ENCODE data around the gene SYCP2L. TPM values are rescaled to one million over a fixed set of nuclear protein-coding genes. Genes with fewer than 3 reads are reported as not detected.

Gene SYCP2L
- total and polyA plus RNA-seq, 2 experiments from 2014 or later, result 0.13 TPM; not detected in 1

DNA sequence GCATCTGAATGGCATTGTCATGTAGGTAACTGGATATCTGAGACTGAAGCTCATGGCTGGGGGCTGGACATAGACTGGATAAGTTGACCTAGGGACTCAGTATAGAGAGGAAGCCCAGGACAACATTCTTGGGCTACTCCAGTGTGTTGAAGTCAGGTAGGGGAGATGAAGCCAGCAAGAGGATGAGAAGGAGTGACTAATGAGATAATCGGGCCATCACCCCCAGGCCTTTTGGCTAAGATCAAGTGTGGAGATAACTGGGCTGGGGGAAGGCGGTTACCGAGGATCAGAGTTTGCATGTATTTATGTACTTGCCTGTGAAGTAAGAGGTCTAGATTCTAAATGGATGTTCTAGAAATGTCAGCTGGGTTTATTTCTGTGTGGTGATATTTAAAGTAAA is 83.9 kb downstream of the SYCP2L start:
- Histone ChIP-seq H3K9me3 (ENCODE audit: low read depth) (no peaks in the 10 kb centered on the region), H4K20me1 (ENCODE audit: insufficient read depth) (no peaks in the 10 kb centered on the region), H3K27me3 (replicated peaks; ENCODE audit: insufficient read depth) (no peaks in the 10 kb centered on the region), H3K27ac (no peak overlapping the region), H3K9ac (no peak overlapping the region), H3K4me1 (ENCODE audit: insufficient read depth) (peaks cover 11% of the 10 kb centered on the region; the same call in 1 of the 2 replicates), H3F3A (ENCODE audit: insufficient read depth) (0 out of 2 replicates have a peak, but pooled peaks cover 7% of the 10 kb centered on the region), H3K79me2 (ENCODE audit: insufficient read depth) (no peaks in the 10 kb centered on the region), H3K4me3 (no peak overlapping the region), H2AFZ (no peak overlapping the region), H3K36me3 (ENCODE audit: low read depth) (no peaks in the 10 kb centered on the region), H3K9me2 (ENCODE audit: insufficient read depth) (no peaks in the 10 kb centered on the region), H3K4me2 (ENCODE audit: unreplicated experiment) (no peak overlapping the region)
- in situ Hi-C loops (cut with MboI), result loop anchor here (25.0 kb wide), 1 partner anchor 517 kb away; no protein-coding TSS in a partner anchor
- TF ChIP-seq EZH2 (IDR thresholded peaks at IDR 0.05; ENCODE audit: insufficient read depth, poor library complexity, severe bottlenecking) (no peak), EZH2phosphoT487 (IDR thresholded peaks at IDR 0.05; ENCODE audit: insufficient read depth, low read depth) (no peak)
- 68 to 79% methylated on average over 3 of the region's 3 CpGs for WGBS, 2 experiments (ENCODE audit: low coverage in 1 of 2, low lambda C conversion rate in 2 of 2, missing lambda C conversion rate in 2 of 2)
- DNase-seq, result no peak

DNA sequence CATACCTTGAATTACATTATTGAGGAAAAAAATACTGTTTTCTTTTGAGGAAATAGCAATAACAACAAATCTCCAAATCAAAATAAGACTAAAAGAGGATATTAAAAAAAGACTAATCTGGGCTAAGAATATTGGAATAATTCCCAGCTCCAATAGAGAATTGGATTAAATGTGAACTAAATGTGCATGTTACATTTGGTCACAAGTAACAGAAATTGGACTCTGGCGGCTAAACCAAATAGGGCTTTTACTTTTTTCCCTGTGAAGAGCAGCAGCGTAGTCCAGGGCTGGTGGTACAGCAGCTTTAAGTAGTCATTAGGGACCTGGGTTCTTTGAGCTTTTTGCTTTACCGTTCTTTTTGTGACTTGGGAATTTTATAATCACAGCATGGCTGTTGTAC is 85.3 kb downstream of the SYCP2L start:
- Histone ChIP-seq H3K9me3 (ENCODE audit: low read depth) (no peaks in the 10 kb centered on the region), H3K4me1 (ENCODE audit: insufficient read depth) (peaks cover 11% of the 10 kb centered on the region; the same call in 1 of the 2 replicates), H3F3A (ENCODE audit: insufficient read depth) (0 out of 2 replicates have a peak, but pooled peaks cover 7% of the 10 kb centered on the region), H4K20me1 (ENCODE audit: insufficient read depth) (no peaks in the 10 kb centered on the region), H3K9ac (no peak overlapping the region), H2AFZ (no peak overlapping the region), H3K4me3 (no peak overlapping the region), H3K36me3 (ENCODE audit: low read depth) (no peaks in the 10 kb centered on the region), H3K79me2 (ENCODE audit: insufficient read depth) (no peaks in the 10 kb centered on the region), H3K27ac (no peak overlapping the region), H3K9me2 (ENCODE audit: insufficient read depth) (no peaks in the 10 kb centered on the region), H3K27me3 (replicated peaks; ENCODE audit: insufficient read depth) (no peaks in the 10 kb centered on the region), H3K4me2 (ENCODE audit: unreplicated experiment) (no peak overlapping the region)
- no peak for DNase-seq
- in situ Hi-C loops (cut with MboI), result loop anchor here (25.0 kb wide), 1 partner anchor 515 kb away; no protein-coding TSS in a partner anchor
- WGBS, 2 experiments (ENCODE audit: low coverage in 1 of 2, low lambda C conversion rate in 2 of 2, missing lambda C conversion rate in 2 of 2), result 55 to 65% methylated on average over 3 of the region's 3 CpGs
- TF ChIP-seq EZH2 (IDR thresholded peaks at IDR 0.05; ENCODE audit: insufficient read depth, poor library complexity, severe bottlenecking), result no peak
- TF ChIP-seq EZH2phosphoT487 (IDR thresholded peaks at IDR 0.05; ENCODE audit: insufficient read depth, low read depth), result no peak

DNA sequence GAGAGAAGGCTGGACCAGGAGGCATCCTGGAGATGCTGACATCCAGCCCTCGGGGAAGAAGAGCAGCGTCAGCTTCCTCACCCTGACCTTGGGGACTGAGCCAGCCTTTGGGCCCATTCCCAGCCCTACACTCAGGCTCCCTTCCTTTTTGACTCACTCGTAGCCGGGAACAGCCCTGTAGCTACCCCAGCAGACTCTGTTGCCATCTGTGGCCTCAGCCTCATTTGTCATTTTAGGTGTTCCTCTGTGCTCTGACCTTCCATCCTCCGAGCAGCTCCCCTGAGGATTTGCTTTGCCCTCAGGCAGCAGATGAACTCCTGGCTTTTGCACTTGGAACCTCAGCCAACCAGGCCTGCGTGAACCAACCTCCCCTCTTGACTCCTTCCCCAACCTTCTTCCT is 89.7 kb downstream of the SYCP2L start:
- DNase-seq, result peak; percentile 51
- Histone ChIP-seq H3K36me3 (ENCODE audit: low read depth) (no peaks in the 10 kb centered on the region), H3F3A (ENCODE audit: insufficient read depth) (no peaks in the 10 kb centered on the region)

DNA sequence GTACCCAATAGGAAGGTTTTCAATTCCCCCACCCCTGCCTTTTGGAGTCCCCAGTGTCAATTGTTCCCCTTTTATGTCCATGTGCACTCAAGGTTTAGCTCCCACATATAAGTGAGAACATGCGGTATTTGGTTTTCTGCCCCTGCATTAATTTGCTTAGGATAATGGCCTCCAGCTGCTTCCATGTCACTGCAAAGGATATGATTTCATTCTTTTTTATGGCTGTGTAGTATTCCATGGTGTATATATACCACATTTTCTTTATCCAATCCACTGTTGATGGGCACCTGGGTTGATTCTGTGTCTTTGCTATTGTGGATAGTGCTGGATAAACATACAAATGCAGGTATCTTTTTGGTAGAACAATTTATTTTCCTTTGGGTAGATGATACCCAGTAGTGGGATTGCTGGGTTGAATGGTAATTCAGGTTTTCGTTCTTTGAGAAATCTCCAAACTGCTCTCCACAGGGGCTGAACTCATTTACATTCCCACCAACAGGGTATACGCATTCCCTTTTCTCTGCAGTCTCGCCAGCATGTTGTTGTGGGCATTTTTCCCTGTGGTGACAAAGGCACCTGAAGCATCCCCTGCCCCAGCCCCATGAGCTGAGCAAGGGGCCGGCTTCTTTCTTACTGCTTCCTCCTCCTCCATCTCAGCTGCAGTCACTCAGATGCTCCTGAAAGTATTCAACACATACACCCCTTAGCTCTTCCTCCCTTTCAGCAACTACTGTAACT is 90.5 kb downstream of the SYCP2L start:
- Histone ChIP-seq H3K79me2 (ENCODE audit: insufficient read depth) (no peaks in the 10 kb centered on the region), H3K9ac (no peak overlapping the region), H3K9me2 (ENCODE audit: insufficient read depth) (no peaks in the 10 kb centered on the region), H3K27me3 (replicated peaks; ENCODE audit: insufficient read depth) (no peaks in the 10 kb centered on the region), H3K27ac (no peak overlapping the region), H3K4me1 (ENCODE audit: insufficient read depth) (no peaks in the 10 kb centered on the region; the same call in 1 of the 2 replicates), H3K4me2 (ENCODE audit: unreplicated experiment) (no peak overlapping the region), H2AFZ (no peak overlapping the region), H3F3A (ENCODE audit: insufficient read depth) (no peaks in the 10 kb centered on the region), H3K36me3 (ENCODE audit: low read depth) (no peaks in the 10 kb centered on the region), H3K4me3 (no peak overlapping the region), H4K20me1 (ENCODE audit: insufficient read depth) (no peaks in the 10 kb centered on the region), H3K9me3 (ENCODE audit: low read depth) (no peaks in the 10 kb centered on the region)
- TF ChIP-seq EZH2phosphoT487 (IDR thresholded peaks at IDR 0.05; ENCODE audit: insufficient read depth, low read depth) (no peak), EZH2 (IDR thresholded peaks at IDR 0.05; ENCODE audit: insufficient read depth, poor library complexity, severe bottlenecking) (no peak)
- 83 to 86% methylated on average over 5 of the region's 5 CpGs for WGBS, 2 experiments (ENCODE audit: low coverage in 1 of 2, low lambda C conversion rate in 2 of 2, missing lambda C conversion rate in 2 of 2)
- in situ Hi-C loops (cut with MboI), result no loop called here
- DNase-seq, result no peak

More for the DNA sequence above, 89.7 kb downstream of the SYCP2L start:
- Histone ChIP-seq H3K4me1 (ENCODE audit: insufficient read depth) (no peaks in the 10 kb centered on the region; the same call in 1 of the 2 replicates), H3K4me2 (ENCODE audit: unreplicated experiment) (no peak overlapping the region), H4K20me1 (ENCODE audit: insufficient read depth) (no peaks in the 10 kb centered on the region), H3K9me2 (ENCODE audit: insufficient read depth) (no peaks in the 10 kb centered on the region), H3K9me3 (ENCODE audit: low read depth) (no peaks in the 10 kb centered on the region), H3K27ac (no peak overlapping the region), H3K27me3 (replicated peaks; ENCODE audit: insufficient read depth) (no peaks in the 10 kb centered on the region), H3K9ac (no peak overlapping the region), H3K79me2 (ENCODE audit: insufficient read depth) (no peaks in the 10 kb centered on the region), H2AFZ (no peak overlapping the region), H3K4me3 (no peak overlapping the region)
- TF ChIP-seq EZH2phosphoT487 (IDR thresholded peaks at IDR 0.05; ENCODE audit: insufficient read depth, low read depth) (no peak), EZH2 (IDR thresholded peaks at IDR 0.05; ENCODE audit: insufficient read depth, poor library complexity, severe bottlenecking) (no peak)
- WGBS, 2 experiments (ENCODE audit: low coverage in 1 of 2, low lambda C conversion rate in 2 of 2, missing lambda C conversion rate in 2 of 2), result 56 to 69% methylated on average over 6 of the region's 6 CpGs
- in situ Hi-C loops (cut with MboI), result no loop called here
